ENCODE results near the gene ZNF148. TPM values are rescaled to one million over a fixed set of nuclear protein-coding genes. Genes with fewer than 3 reads are reported as not detected.

ZNF148 gene
- total RNA-seq, 2 experiments from 2014 or later = 36.9 to 41.9 TPM

- peaks cover 22% of the 10 kb centered on the region for H3K4me1 Mint-ChIP-seq
- H3K9me3 Mint-ChIP-seq = no peaks in the 10 kb centered on the region
- DNase-seq = no peak
- no peak overlapping the region for H3K4me3 Mint-ChIP-seq
- POLR2A ChIA-PET = no interaction called here
- H3K27me3 Mint-ChIP-seq = no peaks in the 10 kb centered on the region
- CTCF ChIA-PET = no interaction called here
- H3K27ac Mint-ChIP-seq = no peak overlapping the region
- peaks cover 49% of the 10 kb centered on the region for H3K36me3 Mint-ChIP-seq (ENCODE audit: low read depth)
These were observed 7.5 kb downstream of the ZNF148 start for GRCh38 chr3:125367403-125368230.

- POLR2A ChIA-PET = interaction anchor here (1.0 kb wide), 1 partner anchor 9 kb away, joined by 3 read pairs; no protein-coding TSS in a partner anchor
- Mint-ChIP-seq H3K4me1 (peaks cover 23% of the 10 kb centered on the region), H3K27ac (no peak overlapping the region), H3K4me3 (no peak overlapping the region), H3K9me3 (no peaks in the 10 kb centered on the region), H3K27me3 (no peaks in the 10 kb centered on the region), H3K36me3 (ENCODE audit: low read depth) (peaks cover 53% of the 10 kb centered on the region)
- CTCF ChIA-PET = interaction anchor here (0.6 to 1.7 kb wide), 2 partner anchors 9 to 399 kb away, joined by 3 to 4 read pairs; partner anchors contain the start of gene ZNF148
- DNase-seq = no peak
These were observed 9.0 kb downstream of the ZNF148 start for GRCh38 chr3:125366132-125366531.

- Mint-ChIP-seq H3K27me3 (no peaks in the 10 kb centered on the region), H3K9me3 (no peaks in the 10 kb centered on the region), H3K36me3 (ENCODE audit: low read depth) (peaks cover 30% of the 10 kb centered on the region), H3K4me3 (no peak overlapping the region), H3K4me1 (peaks cover 26% of the 10 kb centered on the region), H3K27ac (no peak overlapping the region)
- no peak for DNase-seq
- CTCF ChIA-PET = no interaction called here
- POLR2A ChIA-PET = interaction anchor here (1.1 kb wide), 1 partner anchor 16 kb away, joined by 8 read pairs; the partner anchor contains the start of gene ZNF148
These were observed 15.4 kb downstream of the ZNF148 start for GRCh38 chr3:125359700-125360099.

- Mint-ChIP-seq H3K4me3 (no peak overlapping the region), H3K9me3 (no peaks in the 10 kb centered on the region), H3K27me3 (no peaks in the 10 kb centered on the region), H3K4me1 (peaks cover 26% of the 10 kb centered on the region), H3K27ac (no peak overlapping the region), H3K36me3 (ENCODE audit: low read depth) (peaks cover 24% of the 10 kb centered on the region)
- ChIA-PET POLR2A (no interaction called here), CTCF (no interaction called here)
- DNase-seq = no peak
These were observed 16.2 kb downstream of the ZNF148 start for GRCh38 chr3:125358923-125359322.

GRCh38 chr3:125357837-125358236 is 17.3 kb downstream of the ZNF148 start:
- no peaks in the 10 kb centered on the region for H3K27me3 Mint-ChIP-seq
- peak overlapping the region; percentile 55 for H3K4me3 Mint-ChIP-seq
- POLR2A ChIA-PET = interaction anchor here (1.2 to 1.3 kb wide), 2 partner anchors 17 to 24 kb away, joined by 5 read pairs; partner anchors contain the start of gene ZNF148
- peaks cover 22% of the 10 kb centered on the region for H3K36me3 Mint-ChIP-seq (ENCODE audit: low read depth)
- DNase-seq = no peak
- H3K27ac Mint-ChIP-seq = no peak overlapping the region
- H3K9me3 Mint-ChIP-seq = no peaks in the 10 kb centered on the region
- H3K4me1 Mint-ChIP-seq = peaks cover 27% of the 10 kb centered on the region
- CTCF ChIA-PET = interaction anchor here (0.8 to 1.3 kb wide), 2 partner anchors 18 to 48 kb away, joined by 3 read pairs; partner anchors contain the start of gene ZNF148

GRCh38 chr3:125357032-125357658 is 18.0 kb downstream of the ZNF148 start:
- Mint-ChIP-seq H3K27ac (no peak overlapping the region), H3K27me3 (no peaks in the 10 kb centered on the region), H3K9me3 (no peaks in the 10 kb centered on the region), H3K4me1 (peaks cover 30% of the 10 kb centered on the region), H3K4me3 (peak overlapping the region; percentile 64), H3K36me3 (ENCODE audit: low read depth) (peaks cover 16% of the 10 kb centered on the region)
- ChIA-PET CTCF (interaction anchor here (0.8 to 1.3 kb wide), 2 partner anchors 18 to 47 kb away, joined by 3 read pairs; partner anchors contain the start of gene ZNF148), POLR2A (interaction anchor here (0.6 to 1.3 kb wide), 4 partner anchors 18 to 47 kb away, joined by 3 to 5 read pairs (median 4); partner anchors contain the start of gene ZNF148)
- peak; percentile 35 for DNase-seq

- Mint-ChIP-seq H3K27me3 (no peaks in the 10 kb centered on the region), H3K4me1 (peaks cover 33% of the 10 kb centered on the region), H3K4me3 (peak overlapping the region; percentile 12), H3K9me3 (no peaks in the 10 kb centered on the region), H3K27ac (no peak overlapping the region), H3K36me3 (ENCODE audit: low read depth) (peaks cover 12% of the 10 kb centered on the region)
- DNase-seq = no peak
- ChIA-PET POLR2A (interaction anchor here (0.6 to 1.3 kb wide), 3 partner anchors 20 to 46 kb away, joined by 3 to 5 read pairs (median 3); no protein-coding TSS in a partner anchor), CTCF (no interaction called here)
These were observed 18.7 kb downstream of the ZNF148 start for GRCh38 chr3:125356140-125357026.

GRCh38 chr3:125353659-125354058 is 21.5 kb downstream of the ZNF148 start:
- H3K9me3 Mint-ChIP-seq = peaks cover 4% of the 10 kb centered on the region
- ChIA-PET CTCF (no interaction called here), POLR2A (no interaction called here)
- H3K36me3 Mint-ChIP-seq (ENCODE audit: low read depth) = peaks cover 27% of the 10 kb centered on the region
- no peak overlapping the region for H3K27ac Mint-ChIP-seq
- H3K4me1 Mint-ChIP-seq = peaks cover 38% of the 10 kb centered on the region
- H3K4me3 Mint-ChIP-seq = no peak overlapping the region
- H3K27me3 Mint-ChIP-seq = no peaks in the 10 kb centered on the region
- DNase-seq = no peak

GRCh38 chr3:125353128-125353527 is 22.0 kb downstream of the ZNF148 start:
- H3K27ac Mint-ChIP-seq = no peak overlapping the region

GRCh38 chr3:125351814-125352456 is 23.2 kb downstream of the ZNF148 start:
- H3K27ac Mint-ChIP-seq = no peak overlapping the region
- peaks cover 33% of the 10 kb centered on the region for H3K4me1 Mint-ChIP-seq
- POLR2A ChIA-PET = no interaction called here
- H3K27me3 Mint-ChIP-seq = no peaks in the 10 kb centered on the region
- peaks cover 4% of the 10 kb centered on the region for H3K9me3 Mint-ChIP-seq
- DNase-seq = no peak
- H3K4me3 Mint-ChIP-seq = no peak overlapping the region
- H3K36me3 Mint-ChIP-seq (ENCODE audit: low read depth) = peaks cover 31% of the 10 kb centered on the region
- CTCF ChIA-PET = no interaction called here

More at GRCh38 chr3:125353128-125353527, 22.0 kb downstream of the ZNF148 start:
- H3K9me3 Mint-ChIP-seq = peaks cover 4% of the 10 kb centered on the region
- CTCF ChIA-PET = interaction anchor here (0.7 kb wide), 1 partner anchor 233 kb away, joined by 6 read pairs; no protein-coding TSS in a partner anchor
- no peaks in the 10 kb centered on the region for H3K27me3 Mint-ChIP-seq
- POLR2A ChIA-PET = no interaction called here
- no peak for DNase-seq
- H3K4me1 Mint-ChIP-seq = peaks cover 37% of the 10 kb centered on the region
- no peak overlapping the region for H3K4me3 Mint-ChIP-seq
- peaks cover 29% of the 10 kb centered on the region for H3K36me3 Mint-ChIP-seq (ENCODE audit: low read depth)

GRCh38 chr3:125351152-125351551 is 24.0 kb downstream of the ZNF148 start:
- peaks cover 9% of the 10 kb centered on the region for H3K9me3 Mint-ChIP-seq
- CTCF ChIA-PET = interaction anchor here (0.7 kb wide), 1 partner anchor 69 kb away, joined by 5 read pairs; no protein-coding TSS in a partner anchor
- POLR2A ChIA-PET = interaction anchor here (1.4 kb wide), 1 partner anchor 12 kb away, joined by 3 read pairs; no protein-coding TSS in a partner anchor
- H3K36me3 Mint-ChIP-seq (ENCODE audit: low read depth) = peaks cover 37% of the 10 kb centered on the region
- H3K4me3 Mint-ChIP-seq = no peak overlapping the region
- peaks cover 30% of the 10 kb centered on the region for H3K4me1 Mint-ChIP-seq
- H3K27ac Mint-ChIP-seq = no peak overlapping the region
- H3K27me3 Mint-ChIP-seq = no peaks in the 10 kb centered on the region
- DNase-seq = no peak

GRCh38 chr3:125350597-125350996 is 24.5 kb downstream of the ZNF148 start:
- peaks cover 28% of the 10 kb centered on the region for H3K4me1 Mint-ChIP-seq
- H3K27ac Mint-ChIP-seq = no peak overlapping the region
- CTCF ChIA-PET = interaction anchor here (0.7 kb wide), 1 partner anchor 70 kb away, joined by 5 read pairs; no protein-coding TSS in a partner anchor
- DNase-seq = no peak
- peaks cover 14% of the 10 kb centered on the region for H3K9me3 Mint-ChIP-seq
- POLR2A ChIA-PET = interaction anchor here (1.4 kb wide), 1 partner anchor 12 kb away, joined by 3 read pairs; no protein-coding TSS in a partner anchor
- no peak overlapping the region for H3K4me3 Mint-ChIP-seq
- no peaks in the 10 kb centered on the region for H3K27me3 Mint-ChIP-seq
- peaks cover 43% of the 10 kb centered on the region for H3K36me3 Mint-ChIP-seq (ENCODE audit: low read depth)
